A204.1 (cell line): Measurements from ENCODE around the gene PPM1G.
"Not testable (repeated sequence)": the region's sequence is repeated elsewhere in the genome, so short reads cannot be mapped to it uniquely, and the experiment has no call there.

Source experiments
- FAIRE-seq: peaks from 2 replicates; lab custom pipeline; 2012; peaks lifted over from hg19 to GRCh38; lab: Jason Lieb, UNC

The PPM1G gene

GRCh38 chr2:27409321-27410073, at the start of gene PPM1G:
Gene PPM1G, minus strand, starts transcription at chr2:27409591. Its CDS starts 169 bp downstream, at chr2:27409422.
- no peak for FAIRE-seq

DNA sequence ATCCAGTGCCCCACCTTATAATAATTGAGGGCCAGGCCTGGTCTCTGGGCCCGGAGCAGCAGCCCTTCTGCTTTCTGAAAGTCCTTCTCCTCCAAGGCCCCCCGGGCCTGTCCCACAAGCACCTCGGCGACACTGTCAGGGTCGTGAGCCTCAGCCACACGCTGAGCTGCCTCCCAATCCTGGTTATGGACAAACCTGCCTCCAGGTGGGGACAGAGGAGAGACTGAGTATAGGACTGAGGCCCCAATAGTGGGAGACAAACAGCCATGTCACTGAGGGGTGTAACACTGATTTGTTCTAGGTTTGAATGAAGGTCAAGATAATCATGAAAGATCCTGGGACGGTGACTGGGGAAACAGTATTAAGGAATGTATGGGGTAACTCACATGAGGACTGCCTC, 44.6 kb upstream of the PPM1G start:
- FAIRE-seq = no peak

- FAIRE-seq = no peak
Measured at GRCh38 chr2:27451095-27451494, 41.7 kb upstream of the PPM1G start.

GRCh38 chr2:27448381-27448780, 39.0 kb upstream of the PPM1G start:
- no peak for FAIRE-seq

- no peak for FAIRE-seq
Measured at GRCh38 chr2:27446057-27446456, 36.7 kb upstream of the PPM1G start.

DNA sequence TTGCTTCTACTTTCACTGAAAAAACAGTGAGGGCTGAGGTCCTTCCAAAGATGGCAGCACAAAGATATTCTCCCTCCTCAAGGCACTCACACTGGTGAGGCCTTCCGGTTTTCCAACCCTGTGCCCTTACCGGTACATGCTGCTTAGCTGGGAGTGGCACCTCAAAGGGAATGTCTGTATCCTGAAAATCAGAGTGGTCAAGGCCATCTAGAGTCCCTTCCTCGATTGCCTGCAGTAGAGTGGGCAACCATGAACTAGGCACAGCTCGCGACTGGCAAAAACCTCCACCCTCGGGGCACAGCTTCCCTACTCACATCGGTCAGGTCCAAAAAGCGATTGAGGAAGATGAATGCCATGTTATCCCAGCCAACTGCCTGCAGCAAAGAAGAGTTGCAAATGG, 36.2 kb upstream of the PPM1G start:
- no peak for FAIRE-seq

- no peak for FAIRE-seq
Measured at GRCh38 chr2:27445155-27445554, 35.8 kb upstream of the PPM1G start.

DNA sequence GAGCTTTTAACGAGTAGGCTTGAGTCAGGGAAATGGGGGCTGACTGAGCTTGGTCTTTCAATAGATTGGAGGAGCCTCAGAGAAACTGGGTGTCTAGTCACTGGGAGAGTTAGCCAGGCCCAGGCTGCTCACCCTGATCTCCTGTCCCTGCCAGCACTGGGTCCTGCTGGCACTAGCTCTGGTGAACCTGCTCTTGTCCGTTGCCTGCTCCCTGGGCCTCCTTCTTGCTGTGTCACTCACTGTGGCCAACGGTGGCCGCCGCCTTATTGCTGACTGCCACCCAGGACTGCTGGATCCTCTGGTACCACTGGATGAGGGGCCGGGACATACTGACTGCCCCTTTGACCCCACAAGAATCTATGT, 33.5 kb upstream of the PPM1G start:
- no peak for FAIRE-seq

GRCh38 chr2:27441958-27442919, 32.8 kb upstream of the PPM1G start, which contains the start of gene KRTCAP3:
Gene KRTCAP3, plus strand, starts transcription at chr2:27442381. Its CDS starts 32 bp downstream, at chr2:27442413.
- no peak for FAIRE-seq

DNA sequence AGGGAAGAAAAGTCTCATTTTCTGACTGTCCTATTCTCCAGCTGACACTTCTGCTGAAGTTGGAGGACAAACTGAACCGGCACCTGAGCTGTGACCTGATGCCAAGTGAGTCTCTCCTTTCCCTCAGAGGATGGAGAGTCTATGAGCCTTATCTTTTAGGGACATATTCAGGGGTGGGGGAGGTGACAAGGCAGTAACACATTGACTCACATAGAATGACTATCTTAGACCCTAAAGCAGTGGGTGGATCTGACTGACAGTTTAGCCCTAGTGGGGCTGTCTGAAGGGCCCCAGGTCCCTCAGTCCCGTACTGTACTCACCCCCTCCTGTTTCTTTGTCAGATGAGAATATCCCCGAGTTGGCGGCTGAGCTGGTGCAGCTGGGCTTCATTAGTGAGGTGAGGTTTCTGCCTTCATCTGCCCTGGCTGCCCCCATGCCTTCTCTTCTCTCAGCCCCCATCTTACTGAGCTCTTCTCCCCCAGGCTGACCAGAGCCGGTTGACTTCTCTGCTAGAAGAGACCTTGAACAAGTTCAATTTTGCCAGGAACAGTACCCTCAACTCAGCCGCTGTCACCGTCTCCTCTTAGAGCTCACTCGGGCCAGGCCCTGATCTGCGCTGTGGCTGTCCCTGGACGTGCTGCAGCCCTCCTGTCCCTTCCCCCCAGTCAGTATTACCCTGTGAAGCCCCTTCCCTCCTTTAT, 32.0 kb upstream of the PPM1G start:
- FAIRE-seq = no peak

DNA sequence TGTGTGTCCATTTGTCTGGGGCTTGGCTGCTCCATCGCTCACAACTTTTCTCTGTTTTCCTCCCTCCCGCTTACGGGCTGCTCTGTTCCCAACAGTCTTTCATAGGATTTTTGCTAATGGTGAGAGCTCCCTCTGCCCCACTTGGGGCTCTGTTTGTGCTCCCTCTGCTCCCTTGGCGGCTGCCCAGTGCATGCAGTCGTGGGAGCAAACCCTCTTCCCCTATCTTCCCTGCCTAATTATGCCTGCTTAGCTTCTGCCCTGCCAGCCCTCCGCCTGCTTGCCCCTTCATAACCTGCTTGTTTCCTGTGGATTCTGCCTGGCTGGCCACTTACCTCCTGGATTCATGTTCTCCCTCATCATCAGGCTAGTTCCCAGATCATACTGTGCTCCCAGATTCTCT, 26.2 kb upstream of the PPM1G start:
- FAIRE-seq = no peak

- no peak for FAIRE-seq
Measured at GRCh38 chr2:27431395-27431794, 22.0 kb upstream of the PPM1G start.

GRCh38 chr2:27428978-27429541, 19.7 kb upstream of the PPM1G start:
- no peak for FAIRE-seq

DNA sequence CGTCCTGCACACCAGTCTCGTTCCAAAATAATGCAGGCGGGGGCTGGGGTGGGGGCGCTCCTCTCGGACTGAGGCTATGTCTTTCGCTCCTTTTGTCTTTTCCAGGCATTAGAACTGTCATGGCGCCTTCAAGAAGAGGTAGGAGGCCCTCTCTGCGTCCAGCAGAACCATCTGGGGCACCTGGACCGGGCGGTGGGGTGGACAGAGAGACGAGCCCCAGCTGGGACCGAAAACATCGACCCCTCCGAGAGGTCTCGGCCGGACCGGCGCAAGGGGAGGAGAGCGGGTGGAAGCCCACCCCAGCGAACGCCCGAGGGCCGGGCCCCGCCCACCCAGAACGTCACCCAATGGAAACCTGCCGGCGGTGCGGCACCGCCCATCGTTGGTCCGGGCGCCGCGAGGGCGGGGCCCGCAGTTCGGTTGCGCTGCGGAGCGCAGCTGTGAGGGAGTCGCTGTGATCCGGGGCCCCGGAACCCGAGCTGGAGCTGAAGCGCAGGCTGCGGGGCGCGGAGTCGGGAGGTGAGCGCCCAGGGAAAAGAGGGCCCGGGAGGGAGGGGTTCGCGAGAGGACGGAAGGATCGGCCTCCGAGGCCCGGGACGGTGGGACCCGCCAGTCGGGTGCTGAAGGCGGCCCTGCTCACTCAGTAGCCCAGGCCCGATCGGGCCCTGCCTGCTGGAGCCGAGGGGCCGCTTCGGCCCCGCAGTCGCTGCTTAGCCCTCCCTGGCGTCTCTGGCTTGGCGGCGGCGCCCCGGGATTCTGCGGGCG, 19.0 kb upstream of the PPM1G start, which contains the start of gene NRBP1:
TSS of gene NRBP1 (plus strand) at position 419 of the 765 bp plus-strand sequence. CDS start 4,643 bp downstream, outside the sequence.
- FAIRE-seq = no peak

DNA sequence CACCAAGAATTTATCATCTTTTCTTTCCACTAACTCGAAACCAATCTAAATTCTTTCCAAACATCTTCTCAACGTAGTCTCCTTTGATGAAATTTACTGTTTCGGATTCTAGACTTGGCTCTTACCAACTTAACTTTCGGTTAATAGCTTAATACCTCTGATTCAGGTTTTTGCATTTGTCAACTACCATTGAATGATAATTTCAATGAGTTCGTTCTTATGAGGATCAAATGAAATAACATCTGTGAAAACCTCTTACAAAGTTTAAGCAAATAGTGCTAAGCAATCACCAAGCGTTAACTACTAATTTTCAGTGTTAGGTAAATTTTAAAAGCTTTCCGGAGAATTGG, 18.4 kb upstream of the PPM1G start:
- no peak for FAIRE-seq

DNA sequence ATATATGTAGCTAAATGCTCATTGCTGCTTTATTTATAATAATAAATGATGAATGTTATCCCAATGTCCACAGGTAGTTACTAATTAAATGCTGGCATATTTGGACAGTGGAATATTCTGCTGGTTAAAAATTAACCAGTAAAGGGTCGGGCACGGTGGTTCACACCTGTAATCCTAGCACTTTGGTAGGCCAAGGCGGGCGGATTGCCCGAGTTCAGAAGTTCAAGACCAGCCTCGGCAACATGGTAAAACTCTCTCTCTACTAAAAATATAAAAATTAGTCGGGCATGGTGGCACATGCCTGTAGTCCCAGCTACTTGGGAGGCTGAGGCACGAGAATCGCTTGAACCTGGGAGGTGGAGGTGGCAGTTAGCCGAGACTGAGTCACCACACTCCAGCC, 15.6 kb upstream of the PPM1G start:
- not testable (repeated sequence) for FAIRE-seq

DNA sequence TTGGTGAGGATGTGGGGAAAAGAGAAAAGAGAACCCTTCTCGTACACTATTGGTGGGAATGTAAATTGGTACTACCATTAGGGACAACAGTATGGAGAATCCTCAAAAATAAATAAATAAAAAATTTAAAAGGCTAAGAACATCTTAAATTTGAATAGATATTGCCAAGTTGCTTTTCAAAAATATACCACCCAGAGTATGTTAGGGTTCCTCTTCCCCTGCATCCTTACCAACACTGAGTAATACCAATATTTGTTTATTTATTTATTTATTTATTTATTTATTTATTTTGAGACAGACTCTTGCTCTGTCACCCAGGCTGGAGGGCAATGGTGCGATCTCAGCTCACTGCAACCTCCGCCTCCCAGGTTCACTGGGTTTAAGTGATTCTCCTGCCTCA, 13.6 kb upstream of the PPM1G start:
- no peak for FAIRE-seq

- no peak for FAIRE-seq
Measured at GRCh38 chr2:27421660-27422250, 12.4 kb upstream of the PPM1G start.

GRCh38 chr2:27420996-27421395, 11.6 kb upstream of the PPM1G start:
- no peak for FAIRE-seq

DNA sequence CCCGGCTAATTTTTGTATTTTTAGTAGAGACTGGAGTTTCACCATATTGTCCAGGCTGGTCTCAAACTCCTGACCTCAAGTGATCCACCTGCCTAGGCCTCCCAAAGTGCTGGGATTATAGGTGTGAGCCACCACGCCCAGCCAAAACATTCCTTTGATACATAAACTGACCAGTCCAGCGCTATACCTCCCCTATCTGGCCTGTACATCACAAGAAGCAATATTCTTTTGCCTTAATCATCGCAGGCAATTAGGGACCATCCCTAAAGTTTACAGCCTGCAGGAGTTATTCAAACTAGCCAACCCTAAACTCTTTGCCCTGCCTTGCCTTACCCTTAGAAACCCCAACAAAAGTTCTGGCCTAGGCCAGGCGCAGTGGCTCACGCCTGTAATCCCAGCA, 6.8 kb upstream of the PPM1G start:
- no peak for FAIRE-seq
